ENCODE results near the gene TDRD9. TPM values are rescaled to one million over a fixed set of nuclear protein-coding genes. Genes with fewer than 3 reads are reported as not detected.

TDRD9 gene
- total RNA-seq, 2 donors from 2014 or later = 1.1 to 2.1 TPM

DNA sequence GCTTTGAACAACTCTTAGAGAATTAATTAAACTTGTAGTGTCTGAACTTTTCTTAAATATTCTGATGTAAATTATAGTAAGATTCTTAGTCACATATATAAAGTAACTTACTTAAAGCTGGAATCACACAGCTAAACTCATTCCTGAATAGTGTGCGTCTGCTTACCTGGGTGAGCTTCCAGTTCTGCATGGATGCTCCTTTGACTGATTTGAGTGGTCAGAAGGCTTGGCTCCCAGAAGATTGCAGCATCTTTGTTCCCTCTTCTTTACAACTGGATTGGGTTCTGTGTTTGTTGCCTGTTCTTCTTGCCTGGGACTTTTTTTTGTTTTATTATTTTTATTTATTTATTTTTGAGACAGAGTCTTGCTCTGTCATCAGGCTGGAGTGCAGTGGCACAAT is 90.8 kb downstream of the TDRD9 start:
- Mint-ChIP-seq H3K36me3 (no peaks in the 10 kb centered on the region), H3K9me3 (no peaks in the 10 kb centered on the region), H3K27me3 (peaks cover 27 to 43% of the 10 kb centered on the region in 2 donors), H3K4me1 (ENCODE audit: low read depth in 2 of 2) (no peaks in the 10 kb centered on the region), H3K4me3 (no peak overlapping the region), H3K27ac (no peak overlapping the region)
- ATAC-seq (no peak), DNase-seq (ENCODE audit: low spot score) (no peak)

- Mint-ChIP-seq H3K36me3 (no peaks in the 10 kb centered on the region), H3K4me3 (no peak overlapping the region), H3K9me3 (no peaks in the 10 kb centered on the region), H3K27me3 (peaks cover 27 to 43% of the 10 kb centered on the region in 2 donors), H3K4me1 (ENCODE audit: low read depth in 2 of 2) (no peaks in the 10 kb centered on the region), H3K27ac (no peak overlapping the region)
- no peak for DNase-seq (ENCODE audit: low spot score)
- peak in 1 of 2 donors; percentile 24 for ATAC-seq
Measured at GRCh38 chr14:104019806-104020205, 91.5 kb downstream of the TDRD9 start.

DNA sequence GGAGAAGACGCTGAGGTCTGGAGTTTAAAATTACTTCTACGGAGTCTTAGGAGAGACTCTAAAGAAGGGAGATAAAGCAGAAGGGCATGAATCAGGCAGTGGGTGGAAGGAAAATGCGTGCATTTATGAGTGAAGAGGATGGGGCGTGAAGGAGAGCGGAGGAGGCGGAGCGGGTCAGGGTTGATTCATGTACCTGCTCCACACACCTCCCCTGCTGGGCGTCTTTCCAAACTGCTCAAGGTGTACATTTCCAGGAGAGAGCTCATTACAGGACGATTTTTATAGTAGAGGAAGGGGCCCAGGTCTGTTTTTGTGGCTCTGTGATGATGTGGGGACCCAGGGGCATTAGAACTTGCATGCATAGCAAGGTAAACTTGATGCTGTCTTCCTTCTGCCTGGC is 92.2 kb downstream of the TDRD9 start:
- no peaks in the 10 kb centered on the region for H3K36me3 Mint-ChIP-seq
- peaks cover 21 to 37% of the 10 kb centered on the region in 2 donors for H3K27me3 Mint-ChIP-seq
- H3K27ac Mint-ChIP-seq = no peak overlapping the region
- ATAC-seq (no peak), DNase-seq (ENCODE audit: low spot score) (no peak)
- no peaks in the 10 kb centered on the region for H3K4me1 Mint-ChIP-seq (ENCODE audit: low read depth in 2 of 2)
- no peaks in the 10 kb centered on the region for H3K9me3 Mint-ChIP-seq
- H3K4me3 Mint-ChIP-seq = no peak overlapping the region

DNA sequence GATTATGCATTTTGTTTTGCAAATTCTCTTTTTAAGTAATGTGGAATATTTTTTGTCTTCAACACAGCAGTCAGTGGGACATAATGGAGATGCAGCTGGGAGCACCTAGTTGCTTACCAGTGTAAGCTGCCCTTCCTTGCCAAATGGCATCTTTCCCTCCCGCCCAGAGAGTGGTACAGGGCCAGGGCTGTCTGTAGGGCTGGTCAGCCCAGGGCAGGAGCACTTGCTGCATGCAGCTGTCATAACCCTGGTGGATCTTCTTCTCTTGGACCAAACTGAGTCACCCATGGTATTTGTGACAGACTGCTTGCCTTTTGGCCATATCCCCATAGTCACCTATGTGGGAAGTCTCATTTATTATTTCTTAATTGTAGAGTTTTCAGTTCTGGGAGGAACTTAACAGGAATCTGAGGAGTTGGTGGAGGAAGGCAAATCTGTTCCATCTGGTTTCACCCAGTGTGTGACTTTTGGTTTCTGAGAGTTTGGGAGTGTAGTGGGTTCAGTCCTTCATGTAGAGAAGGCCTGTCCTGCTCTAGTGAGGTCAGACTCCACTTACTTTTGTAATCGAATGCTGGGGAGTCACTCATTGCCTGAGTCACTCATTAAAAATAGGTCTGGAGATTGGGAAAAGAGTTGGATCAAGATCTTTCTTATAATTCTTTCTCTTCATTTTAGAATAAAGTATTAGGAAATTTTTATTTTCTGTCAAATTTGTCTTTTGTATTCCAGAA is 95.2 kb downstream of the TDRD9 start:
- H3K36me3 Mint-ChIP-seq = no peaks in the 10 kb centered on the region
- no peak overlapping the region for H3K27ac Mint-ChIP-seq
- no peaks in the 10 kb centered on the region for H3K9me3 Mint-ChIP-seq
- no peak overlapping the region for H3K4me3 Mint-ChIP-seq
- H3K4me1 Mint-ChIP-seq (ENCODE audit: low read depth in 2 of 2) = no peaks in the 10 kb centered on the region
- ATAC-seq (peak in 1 of 2 donors; percentile 48), DNase-seq (ENCODE audit: low spot score) (no peak)
- peaks cover 31 to 35% of the 10 kb centered on the region in 2 donors for H3K27me3 Mint-ChIP-seq

DNA sequence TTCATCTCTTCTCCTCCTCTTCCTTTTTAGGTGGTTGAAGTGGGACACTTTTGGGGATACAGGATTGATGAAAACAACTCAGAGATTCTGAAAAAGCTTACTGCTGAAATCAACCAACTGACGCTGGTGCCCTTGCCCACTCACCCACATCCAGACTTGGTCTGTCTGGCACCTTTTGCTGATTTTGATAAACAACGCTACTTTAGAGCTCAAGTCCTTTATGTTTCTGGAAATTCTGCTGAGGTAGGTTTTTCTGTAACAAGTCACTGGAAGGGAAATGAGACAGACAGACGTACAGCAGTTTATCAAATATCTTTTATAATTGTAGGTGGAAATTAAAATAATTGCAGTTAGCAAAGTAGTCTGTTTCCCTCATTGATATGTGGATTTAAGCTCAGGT is 97.3 kb downstream of the TDRD9 start:
- no peak overlapping the region for H3K27ac Mint-ChIP-seq
- no peak for ATAC-seq
- no peak overlapping the region for H3K4me3 Mint-ChIP-seq

DNA sequence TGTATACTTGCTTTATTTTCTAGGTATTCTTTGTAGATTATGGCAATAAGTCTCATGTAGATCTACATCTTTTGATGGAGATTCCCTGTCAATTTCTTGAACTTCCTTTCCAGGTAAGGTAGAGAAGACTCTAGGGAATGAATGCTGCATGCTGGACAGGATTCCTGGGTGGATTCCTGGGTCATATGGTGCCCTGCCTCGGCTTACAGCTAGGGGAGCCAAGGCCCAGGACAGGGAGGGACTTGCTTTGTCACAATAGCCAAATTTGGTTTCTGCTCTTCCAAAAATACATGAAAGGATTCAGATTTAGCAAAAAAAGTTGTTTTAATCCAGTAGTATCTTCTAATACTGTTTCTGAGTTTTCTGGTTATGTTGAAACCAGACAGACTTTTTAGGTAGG is 97.8 kb downstream of the TDRD9 start:
- no peaks in the 10 kb centered on the region for H3K9me3 Mint-ChIP-seq
- no peak overlapping the region for H3K27ac Mint-ChIP-seq
- peaks cover 23 to 30% of the 10 kb centered on the region in 2 donors for H3K27me3 Mint-ChIP-seq
- ATAC-seq (no peak), DNase-seq (ENCODE audit: low spot score) (no peak)
- no peaks in the 10 kb centered on the region for H3K36me3 Mint-ChIP-seq
- H3K4me1 Mint-ChIP-seq (ENCODE audit: low read depth in 2 of 2) = no peaks in the 10 kb centered on the region
- no peak overlapping the region for H3K4me3 Mint-ChIP-seq

More for the DNA sequence above, 97.3 kb downstream of the TDRD9 start:
- Mint-ChIP-seq H3K4me1 (ENCODE audit: low read depth in 2 of 2) (no peaks in the 10 kb centered on the region), H3K9me3 (no peaks in the 10 kb centered on the region), H3K27me3 (peaks cover 25 to 34% of the 10 kb centered on the region in 2 donors), H3K36me3 (no peaks in the 10 kb centered on the region)
- DNase-seq (ENCODE audit: low spot score) = no peak

DNA sequence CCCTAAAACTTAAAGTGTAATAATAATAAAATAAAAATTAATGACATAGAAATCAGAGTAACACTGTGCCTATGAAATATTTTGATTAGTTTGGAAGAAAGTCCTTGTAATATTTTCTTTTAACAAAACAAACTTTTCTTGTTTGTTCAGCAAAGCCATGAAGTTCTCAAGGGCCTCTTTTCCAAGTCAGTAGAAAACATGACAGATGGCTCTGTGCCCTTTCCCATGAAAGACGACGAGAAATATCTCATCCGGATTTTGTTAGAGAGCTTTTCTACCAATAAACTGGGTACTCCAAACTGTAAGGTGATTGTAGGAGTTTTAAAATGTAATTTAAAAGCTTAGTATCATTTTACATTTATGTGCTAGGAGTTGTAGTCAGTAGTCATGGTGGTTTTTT is 102.7 kb downstream of the TDRD9 start:
- Mint-ChIP-seq H3K27me3 (peaks cover 24 to 43% of the 10 kb centered on the region in 2 donors), H3K36me3 (no peaks in the 10 kb centered on the region), H3K9me3 (no peaks in the 10 kb centered on the region), H3K4me1 (ENCODE audit: low read depth in 2 of 2) (no peaks in the 10 kb centered on the region), H3K27ac (no peak overlapping the region), H3K4me3 (no peak overlapping the region)
- ATAC-seq (no peak), DNase-seq (ENCODE audit: low spot score) (no peak)

- Mint-ChIP-seq H3K9me3 (no peaks in the 10 kb centered on the region), H3K36me3 (no peaks in the 10 kb centered on the region), H3K4me1 (ENCODE audit: low read depth in 2 of 2) (no peaks in the 10 kb centered on the region), H3K4me3 (no peak overlapping the region), H3K27me3 (peaks cover 27 to 43% of the 10 kb centered on the region in 2 donors), H3K27ac (no peak overlapping the region)
- no peak for DNase-seq (ENCODE audit: low spot score)
- no peak for ATAC-seq
Measured at GRCh38 chr14:104031384-104031783, 103.1 kb downstream of the TDRD9 start.

GRCh38 chr14:104034976-104035699 is 106.9 kb downstream of the TDRD9 start:
- H3K36me3 Mint-ChIP-seq = no peaks in the 10 kb centered on the region
- DNase-seq (ENCODE audit: low spot score) (no peak), ATAC-seq (no peak)
- no peaks in the 10 kb centered on the region for H3K9me3 Mint-ChIP-seq
- no peak overlapping the region for H3K4me3 Mint-ChIP-seq
- no peak overlapping the region for H3K27ac Mint-ChIP-seq
- peaks cover 24 to 32% of the 10 kb centered on the region in 2 donors for H3K27me3 Mint-ChIP-seq
- peaks cover 6 to 8% of the 10 kb centered on the region in 2 donors for H3K4me1 Mint-ChIP-seq (ENCODE audit: low read depth in 2 of 2)

- peaks cover 6 to 8% of the 10 kb centered on the region in 2 donors for H3K4me1 Mint-ChIP-seq (ENCODE audit: low read depth in 2 of 2)
- ATAC-seq (no peak), DNase-seq (ENCODE audit: low spot score) (no peak)
- no peak overlapping the region for H3K27ac Mint-ChIP-seq
- H3K36me3 Mint-ChIP-seq = no peaks in the 10 kb centered on the region
- H3K27me3 Mint-ChIP-seq = peaks cover 31 to 32% of the 10 kb centered on the region in 2 donors
- H3K4me3 Mint-ChIP-seq = no peak overlapping the region
- no peaks in the 10 kb centered on the region for H3K9me3 Mint-ChIP-seq
Measured at GRCh38 chr14:104036212-104036611, 108.0 kb downstream of the TDRD9 start.

GRCh38 chr14:104037074-104037473 is 108.8 kb downstream of the TDRD9 start:
- no peak for DNase-seq (ENCODE audit: low spot score)
- Mint-ChIP-seq H3K9me3 (no peaks in the 10 kb centered on the region), H3K4me3 (no peak overlapping the region), H3K27me3 (peaks cover 32 to 35% of the 10 kb centered on the region in 2 donors), H3K36me3 (no peaks in the 10 kb centered on the region), H3K4me1 (ENCODE audit: low read depth in 2 of 2) (peaks cover 6 to 8% of the 10 kb centered on the region in 2 donors), H3K27ac (no peak overlapping the region)
- ATAC-seq = no peak

DNA sequence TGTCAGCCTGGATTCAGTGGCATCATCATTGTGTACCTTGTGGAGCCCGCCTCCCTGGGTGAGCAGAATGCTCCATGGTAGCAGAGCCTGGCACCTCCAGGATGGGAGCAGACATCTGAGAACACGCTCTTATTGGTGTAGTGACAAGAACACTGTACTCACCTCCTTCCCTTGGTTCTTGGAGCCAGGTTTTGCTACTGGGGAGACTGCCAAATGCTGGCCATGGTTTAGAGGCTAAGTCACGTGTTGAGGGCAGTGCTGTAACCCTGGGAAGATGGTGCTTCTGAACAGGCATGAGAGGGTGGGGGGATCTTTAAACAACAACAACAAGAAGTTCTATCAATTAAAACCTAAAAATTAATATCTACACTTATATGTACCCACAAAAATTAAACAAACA is 109.6 kb downstream of the TDRD9 start:
- no peak for ATAC-seq
- H3K27me3 Mint-ChIP-seq = peaks cover 24 to 34% of the 10 kb centered on the region in 2 donors
- DNase-seq (ENCODE audit: low spot score) = no peak
- no peak overlapping the region for H3K27ac Mint-ChIP-seq
- H3K4me3 Mint-ChIP-seq = no peak overlapping the region
- no peaks in the 10 kb centered on the region for H3K9me3 Mint-ChIP-seq
- H3K36me3 Mint-ChIP-seq = no peaks in the 10 kb centered on the region
- peaks cover 6 to 8% of the 10 kb centered on the region in 2 donors for H3K4me1 Mint-ChIP-seq (ENCODE audit: low read depth in 2 of 2)

GRCh38 chr14:104039214-104039613 is 111.0 kb downstream of the TDRD9 start:
- peaks cover 16 to 30% of the 10 kb centered on the region in 2 donors for H3K27me3 Mint-ChIP-seq
- H3K27ac Mint-ChIP-seq = no peak overlapping the region
- peaks cover 6 to 8% of the 10 kb centered on the region in 2 donors for H3K4me1 Mint-ChIP-seq (ENCODE audit: low read depth in 2 of 2)
- ATAC-seq (no peak), DNase-seq (ENCODE audit: low spot score) (no peak)
- H3K9me3 Mint-ChIP-seq = no peaks in the 10 kb centered on the region
- H3K36me3 Mint-ChIP-seq = no peaks in the 10 kb centered on the region
- H3K4me3 Mint-ChIP-seq = no peak overlapping the region

DNA sequence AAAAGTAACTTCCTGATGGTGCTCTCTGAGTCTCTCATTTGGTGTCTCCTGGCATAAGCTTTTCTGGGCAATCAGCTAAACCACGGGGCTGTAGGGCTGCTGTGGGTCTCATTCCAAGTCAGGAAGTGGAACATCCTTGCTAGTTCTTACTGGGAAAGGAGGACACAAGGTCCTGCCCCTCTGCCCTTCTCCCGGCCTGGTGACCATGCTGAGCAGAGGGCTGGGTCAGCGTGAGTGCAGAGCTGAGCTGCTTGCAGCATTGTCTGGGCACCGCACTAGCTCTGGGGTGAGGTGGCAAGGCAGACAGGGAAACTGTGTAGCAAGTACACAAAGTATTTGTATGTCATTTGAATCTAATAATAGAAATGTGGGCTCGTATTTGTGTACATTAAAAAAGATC is 112.3 kb downstream of the TDRD9 start:
- H3K4me1 Mint-ChIP-seq (ENCODE audit: low read depth in 2 of 2) = peaks cover 6 to 8% of the 10 kb centered on the region in 2 donors
- ATAC-seq = no peak
- no peaks in the 10 kb centered on the region for H3K36me3 Mint-ChIP-seq
- H3K27ac Mint-ChIP-seq = no peak overlapping the region
- no peak for DNase-seq (ENCODE audit: low spot score)
- H3K4me3 Mint-ChIP-seq = no peak overlapping the region
- H3K9me3 Mint-ChIP-seq = no peaks in the 10 kb centered on the region
- peaks cover 16 to 35% of the 10 kb centered on the region in 2 donors for H3K27me3 Mint-ChIP-seq

Data from natural killer cell treated with Interleukin-12 subunit alpha and Interleukin-12 subunit beta and Interleukin-15 and Interleukin-18, amount 100 ng/mL, for 72 hours (primary cell).